ENCODE data around the gene PJVK.
"Not testable (repeated sequence)": the region's sequence is repeated elsewhere in the genome, so short reads cannot be mapped to it uniquely, and the experiment has no call there.

Gene PJVK

GRCh38 chr2:178417916-178418315, 33.3 kb upstream of the PJVK start:
- Histone ChIP-seq H3K36me3 (ENCODE audit: insufficient read depth, low read length) (no peaks in the 10 kb centered on the region), H3K27me3 (ENCODE audit: control insufficient read depth in 1 of 2, insufficient read depth in 2 of 2, low read length in 2 of 2) (no peaks in the 10 kb centered on the region), H3K27ac (ENCODE audit: low read depth, low read length) (no peak overlapping the region), H3K9ac (ENCODE audit: low read length) (no peak overlapping the region), H3K4me3 (ENCODE audit: low read depth in 1 of 2, low read length in 2 of 2) (no peak overlapping the region), H3K9me3 (ENCODE audit: low read length) (no peaks in the 10 kb centered on the region), H3K4me1 (ENCODE audit: insufficient read depth, low read length) (no peaks in the 10 kb centered on the region)

DNA sequence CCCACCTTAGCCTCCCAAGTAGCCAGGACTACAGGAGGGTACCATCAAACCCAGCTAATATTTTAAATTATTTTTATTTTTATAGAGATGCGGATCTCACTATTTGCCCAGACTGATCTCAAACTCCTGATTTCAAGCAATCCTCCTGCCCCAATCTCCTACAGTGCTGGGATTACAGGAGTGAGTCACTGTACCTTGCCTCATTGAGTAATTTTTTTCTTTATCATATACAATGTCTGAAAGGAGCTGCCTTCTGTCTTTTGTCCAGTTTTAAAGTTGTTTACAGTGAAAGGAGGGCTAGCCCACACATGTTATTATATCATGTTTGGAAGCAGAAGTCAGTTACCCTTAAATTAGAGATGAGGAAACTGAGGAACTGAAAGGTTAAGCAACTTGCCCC, 32.8 kb upstream of the PJVK start:
- Histone ChIP-seq H3K4me1 (ENCODE audit: insufficient read depth, low read length) (no peaks in the 10 kb centered on the region), H3K36me3 (ENCODE audit: insufficient read depth, low read length) (peaks cover 3% of the 10 kb centered on the region), H3K9me3 (ENCODE audit: low read length) (no peaks in the 10 kb centered on the region), H3K4me3 (ENCODE audit: low read depth in 1 of 2, low read length in 2 of 2) (no peak overlapping the region), H3K27ac (ENCODE audit: low read depth, low read length) (no peak overlapping the region), H3K9ac (ENCODE audit: low read length) (no peak overlapping the region), H3K27me3 (ENCODE audit: control insufficient read depth in 1 of 2, insufficient read depth in 2 of 2, low read length in 2 of 2) (no peaks in the 10 kb centered on the region)

GRCh38 chr2:178419123-178419522, 32.1 kb upstream of the PJVK start:
- H3K27me3 ChIP-seq (ENCODE audit: control insufficient read depth in 1 of 2, insufficient read depth in 2 of 2, low read length in 2 of 2): no peaks in the 10 kb centered on the region
- H3K27ac ChIP-seq (ENCODE audit: low read depth, low read length): no peak overlapping the region
- peaks cover 7% of the 10 kb centered on the region for H3K36me3 ChIP-seq (ENCODE audit: insufficient read depth, low read length)
- H3K4me1 ChIP-seq (ENCODE audit: insufficient read depth, low read length): no peaks in the 10 kb centered on the region
- H3K4me3 ChIP-seq (ENCODE audit: low read depth in 1 of 2, low read length in 2 of 2): no peak overlapping the region
- H3K9me3 ChIP-seq (ENCODE audit: low read length): no peaks in the 10 kb centered on the region
- no peak overlapping the region for H3K9ac ChIP-seq (ENCODE audit: low read length)

GRCh38 chr2:178420463-178420999, 30.6 kb upstream of the PJVK start:
- H3K36me3 ChIP-seq (ENCODE audit: insufficient read depth, low read length): peaks cover 7% of the 10 kb centered on the region
- no peaks in the 10 kb centered on the region for H3K27me3 ChIP-seq (ENCODE audit: control insufficient read depth in 1 of 2, insufficient read depth in 2 of 2, low read length in 2 of 2)
- H3K9me3 ChIP-seq (ENCODE audit: low read length): no peaks in the 10 kb centered on the region
- no peak overlapping the region for H3K9ac ChIP-seq (ENCODE audit: low read length)
- H3K4me1 ChIP-seq (ENCODE audit: insufficient read depth, low read length): no peaks in the 10 kb centered on the region
- H3K4me3 ChIP-seq (ENCODE audit: low read depth in 1 of 2, low read length in 2 of 2): no peak overlapping the region
- H3K27ac ChIP-seq (ENCODE audit: low read depth, low read length): no peak overlapping the region

DNA sequence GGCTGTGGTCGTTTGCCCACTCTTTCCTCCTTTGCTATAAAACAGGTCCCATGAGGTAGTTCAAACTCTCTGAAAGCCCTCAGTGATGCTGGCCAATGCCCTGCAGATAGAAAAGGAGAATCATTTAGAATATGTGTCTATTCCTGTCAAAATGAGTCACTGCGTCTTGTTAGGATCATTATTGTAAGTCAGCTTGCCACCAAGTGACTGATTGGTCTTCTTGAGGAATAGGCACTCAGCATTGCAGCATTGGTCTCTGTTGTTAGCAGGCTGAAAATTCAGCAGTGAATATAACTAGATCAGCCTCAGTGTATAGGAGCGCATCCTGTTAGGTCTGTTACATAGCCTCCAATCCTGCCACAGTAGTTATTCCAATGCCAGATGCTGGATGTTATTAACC, 29.1 kb upstream of the PJVK start:
- Histone ChIP-seq H3K4me3 (ENCODE audit: low read depth in 1 of 2, low read length in 2 of 2) (no peak overlapping the region), H3K36me3 (ENCODE audit: insufficient read depth, low read length) (peaks cover 16% of the 10 kb centered on the region), H3K27me3 (ENCODE audit: control insufficient read depth in 1 of 2, insufficient read depth in 2 of 2, low read length in 2 of 2) (no peaks in the 10 kb centered on the region), H3K9ac (ENCODE audit: low read length) (no peak overlapping the region), H3K27ac (ENCODE audit: low read depth, low read length) (no peak overlapping the region), H3K9me3 (ENCODE audit: low read length) (no peaks in the 10 kb centered on the region), H3K4me1 (ENCODE audit: insufficient read depth, low read length) (no peaks in the 10 kb centered on the region)

GRCh38 chr2:178423746-178424145, 27.4 kb upstream of the PJVK start:
- not testable (repeated sequence) for H3K27ac ChIP-seq (ENCODE audit: low read depth, low read length); H3K4me1 ChIP-seq (ENCODE audit: insufficient read depth, low read length); H3K9me3 ChIP-seq (ENCODE audit: low read length); H3K9ac ChIP-seq (ENCODE audit: low read length); H3K27me3 ChIP-seq (ENCODE audit: control insufficient read depth in 1 of 2, insufficient read depth in 2 of 2, low read length in 2 of 2); H3K4me3 ChIP-seq (ENCODE audit: low read depth in 1 of 2, low read length in 2 of 2)
- H3K36me3 ChIP-seq (ENCODE audit: insufficient read depth, low read length): peaks cover 20% of the 10 kb centered on the region

DNA sequence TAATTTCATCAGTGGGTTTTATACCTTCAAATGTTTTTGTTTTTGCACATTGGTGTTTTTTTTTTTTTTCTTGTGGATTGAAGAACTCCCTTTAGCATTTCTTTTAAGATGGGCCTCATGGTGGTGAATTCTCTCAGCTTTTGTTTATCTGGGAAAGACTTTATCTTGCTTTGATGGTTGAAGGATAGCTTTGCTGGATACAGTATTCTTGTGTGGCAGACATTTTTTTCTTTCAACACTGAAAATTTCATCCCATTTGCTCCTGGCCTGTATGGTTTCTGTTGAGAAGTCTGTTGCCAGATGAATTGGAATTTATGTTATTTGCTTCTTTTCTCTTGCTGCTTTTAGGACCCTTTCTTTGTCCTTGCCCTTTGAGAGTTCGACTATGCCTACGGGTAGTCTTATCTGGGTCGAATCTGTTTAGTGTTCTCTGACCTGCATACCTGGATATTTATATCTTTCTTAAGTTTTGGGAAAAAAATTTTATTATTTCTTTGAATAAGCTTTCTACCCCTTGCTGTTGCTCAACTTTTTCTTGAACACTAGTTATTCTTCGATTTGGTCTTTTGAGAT, 25.8 kb upstream of the PJVK start:
- Histone ChIP-seq H3K4me3 (ENCODE audit: low read depth in 1 of 2, low read length in 2 of 2) (no peak overlapping the region), H3K36me3 (ENCODE audit: insufficient read depth, low read length) (peaks cover 23% of the 10 kb centered on the region)

GRCh38 chr2:178426388-178426787, 24.8 kb upstream of the PJVK start:
- no peaks in the 10 kb centered on the region for H3K9me3 ChIP-seq (ENCODE audit: low read length)
- H3K4me1 ChIP-seq (ENCODE audit: insufficient read depth, low read length): no peaks in the 10 kb centered on the region
- no peaks in the 10 kb centered on the region for H3K27me3 ChIP-seq (ENCODE audit: control insufficient read depth in 1 of 2, insufficient read depth in 2 of 2, low read length in 2 of 2)
- no peak overlapping the region for H3K9ac ChIP-seq (ENCODE audit: low read length)
- H3K36me3 ChIP-seq (ENCODE audit: insufficient read depth, low read length): peaks cover 32% of the 10 kb centered on the region
- no peak overlapping the region for H3K27ac ChIP-seq (ENCODE audit: low read depth, low read length)
- H3K4me3 ChIP-seq (ENCODE audit: low read depth in 1 of 2, low read length in 2 of 2): no peak overlapping the region

More for the DNA sequence above, 25.8 kb upstream of the PJVK start:
- H3K9me3 ChIP-seq (ENCODE audit: low read length): no peaks in the 10 kb centered on the region
- H3K27me3 ChIP-seq (ENCODE audit: control insufficient read depth in 1 of 2, insufficient read depth in 2 of 2, low read length in 2 of 2): no peaks in the 10 kb centered on the region
- no peak overlapping the region for H3K27ac ChIP-seq (ENCODE audit: low read depth, low read length)
- H3K4me1 ChIP-seq (ENCODE audit: insufficient read depth, low read length): no peaks in the 10 kb centered on the region
- H3K9ac ChIP-seq (ENCODE audit: low read length): no peak overlapping the region

- no peak overlapping the region for H3K4me3 ChIP-seq (ENCODE audit: low read depth in 1 of 2, low read length in 2 of 2)
- no peaks in the 10 kb centered on the region for H3K27me3 ChIP-seq (ENCODE audit: control insufficient read depth in 1 of 2, insufficient read depth in 2 of 2, low read length in 2 of 2)
- H3K36me3 ChIP-seq (ENCODE audit: insufficient read depth, low read length): peaks cover 43% of the 10 kb centered on the region
- H3K4me1 ChIP-seq (ENCODE audit: insufficient read depth, low read length): no peaks in the 10 kb centered on the region
- no peaks in the 10 kb centered on the region for H3K9me3 ChIP-seq (ENCODE audit: low read length)
- no peak overlapping the region for H3K27ac ChIP-seq (ENCODE audit: low read depth, low read length)
- H3K9ac ChIP-seq (ENCODE audit: low read length): no peak overlapping the region
These were observed 23.7 kb upstream of the PJVK start for GRCh38 chr2:178427458-178427857.

DNA sequence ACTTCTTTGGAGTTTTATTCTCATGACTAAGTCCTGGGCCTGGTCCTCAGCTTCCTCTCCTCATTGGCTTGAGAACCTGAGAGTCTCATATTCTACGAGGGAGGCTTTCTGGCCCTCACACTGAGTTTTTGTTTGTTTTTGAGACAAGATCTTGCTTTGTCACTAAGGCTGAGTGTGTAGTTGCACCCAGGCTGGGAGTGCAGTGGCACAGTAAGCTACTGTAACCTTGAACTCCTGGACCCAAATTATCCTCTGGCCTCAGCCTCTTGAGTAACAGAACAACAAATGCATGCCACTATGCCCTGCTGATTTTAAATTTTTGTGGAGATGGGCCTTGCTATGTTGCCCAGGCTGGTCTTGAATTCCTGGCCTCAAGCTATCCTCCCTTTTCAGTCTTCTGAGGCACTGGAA, 22.8 kb upstream of the PJVK start:
- Histone ChIP-seq H3K4me3 (ENCODE audit: low read depth in 1 of 2, low read length in 2 of 2) (no peak overlapping the region), H3K9ac (ENCODE audit: low read length) (no peak overlapping the region), H3K27me3 (ENCODE audit: control insufficient read depth in 1 of 2, insufficient read depth in 2 of 2, low read length in 2 of 2) (no peaks in the 10 kb centered on the region), H3K27ac (ENCODE audit: low read depth, low read length) (no peak overlapping the region), H3K36me3 (ENCODE audit: insufficient read depth, low read length) (peaks cover 47% of the 10 kb centered on the region), H3K9me3 (ENCODE audit: low read length) (no peaks in the 10 kb centered on the region), H3K4me1 (ENCODE audit: insufficient read depth, low read length) (no peaks in the 10 kb centered on the region)

- Histone ChIP-seq H3K9ac (ENCODE audit: low read length) (no peak overlapping the region), H3K36me3 (ENCODE audit: insufficient read depth, low read length) (peaks cover 53% of the 10 kb centered on the region), H3K27ac (ENCODE audit: low read depth, low read length) (no peak overlapping the region), H3K9me3 (ENCODE audit: low read length) (no peaks in the 10 kb centered on the region), H3K4me3 (ENCODE audit: low read depth in 1 of 2, low read length in 2 of 2) (no peak overlapping the region), H3K27me3 (ENCODE audit: control insufficient read depth in 1 of 2, insufficient read depth in 2 of 2, low read length in 2 of 2) (no peaks in the 10 kb centered on the region), H3K4me1 (ENCODE audit: insufficient read depth, low read length) (no peaks in the 10 kb centered on the region)
These were observed 21.8 kb upstream of the PJVK start for GRCh38 chr2:178429336-178429735.

DNA sequence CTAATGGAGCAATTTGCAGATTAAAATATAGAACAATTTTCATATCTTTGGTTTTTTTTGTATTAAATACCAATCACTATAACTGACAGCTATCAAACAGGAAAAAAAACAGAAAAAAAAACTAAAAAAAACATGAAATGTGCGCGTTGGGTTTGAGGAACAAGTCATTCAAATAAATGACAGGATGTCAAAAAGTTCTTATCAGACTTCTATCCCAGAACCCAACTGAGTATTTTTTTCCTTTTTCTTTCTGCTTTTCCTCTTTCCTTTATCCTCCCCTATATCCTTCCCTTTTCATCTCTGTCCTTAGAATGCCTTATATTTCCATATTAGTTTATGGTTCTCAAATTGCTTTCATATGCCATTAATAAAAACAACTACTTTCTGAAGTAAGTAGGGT, 14.5 kb upstream of the PJVK start:
- H3K9ac ChIP-seq (ENCODE audit: low read length): no peak overlapping the region
- no peaks in the 10 kb centered on the region for H3K9me3 ChIP-seq (ENCODE audit: low read length)
- peaks cover 75% of the 10 kb centered on the region for H3K36me3 ChIP-seq (ENCODE audit: insufficient read depth, low read length)
- H3K4me1 ChIP-seq (ENCODE audit: insufficient read depth, low read length): no peaks in the 10 kb centered on the region
- H3K27ac ChIP-seq (ENCODE audit: low read depth, low read length): no peak overlapping the region
- no peaks in the 10 kb centered on the region for H3K27me3 ChIP-seq (ENCODE audit: control insufficient read depth in 1 of 2, insufficient read depth in 2 of 2, low read length in 2 of 2)
- no peak overlapping the region for H3K4me3 ChIP-seq (ENCODE audit: low read depth in 1 of 2, low read length in 2 of 2)
